ENCODE data around the gene SAA1.
"Not testable (repeated sequence)": the region's sequence is repeated elsewhere in the genome, so short reads cannot be mapped to it uniquely, and the experiment has no call there.

DNA sequence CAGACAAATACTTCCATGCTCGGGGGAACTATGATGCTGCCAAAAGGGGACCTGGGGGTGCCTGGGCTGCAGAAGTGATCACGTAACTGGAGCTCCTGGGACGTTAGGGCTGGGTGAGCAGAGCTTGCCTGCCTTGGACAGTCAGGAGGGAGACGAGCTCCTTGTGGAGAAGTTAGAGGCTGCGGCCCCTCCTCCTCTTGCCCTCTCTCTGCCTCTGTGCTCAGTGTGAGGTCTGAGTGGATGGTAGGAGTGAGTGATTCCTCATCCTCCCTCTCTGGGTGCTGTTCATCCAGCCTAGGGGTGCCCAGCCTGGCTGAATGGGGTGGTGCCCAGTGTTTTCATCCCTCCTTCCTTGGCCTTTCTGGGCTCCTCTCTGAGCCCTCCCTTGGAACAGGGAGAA, 3.2 kb downstream of the SAA1 start:
- TF ChIP-seq, protein P1, sequence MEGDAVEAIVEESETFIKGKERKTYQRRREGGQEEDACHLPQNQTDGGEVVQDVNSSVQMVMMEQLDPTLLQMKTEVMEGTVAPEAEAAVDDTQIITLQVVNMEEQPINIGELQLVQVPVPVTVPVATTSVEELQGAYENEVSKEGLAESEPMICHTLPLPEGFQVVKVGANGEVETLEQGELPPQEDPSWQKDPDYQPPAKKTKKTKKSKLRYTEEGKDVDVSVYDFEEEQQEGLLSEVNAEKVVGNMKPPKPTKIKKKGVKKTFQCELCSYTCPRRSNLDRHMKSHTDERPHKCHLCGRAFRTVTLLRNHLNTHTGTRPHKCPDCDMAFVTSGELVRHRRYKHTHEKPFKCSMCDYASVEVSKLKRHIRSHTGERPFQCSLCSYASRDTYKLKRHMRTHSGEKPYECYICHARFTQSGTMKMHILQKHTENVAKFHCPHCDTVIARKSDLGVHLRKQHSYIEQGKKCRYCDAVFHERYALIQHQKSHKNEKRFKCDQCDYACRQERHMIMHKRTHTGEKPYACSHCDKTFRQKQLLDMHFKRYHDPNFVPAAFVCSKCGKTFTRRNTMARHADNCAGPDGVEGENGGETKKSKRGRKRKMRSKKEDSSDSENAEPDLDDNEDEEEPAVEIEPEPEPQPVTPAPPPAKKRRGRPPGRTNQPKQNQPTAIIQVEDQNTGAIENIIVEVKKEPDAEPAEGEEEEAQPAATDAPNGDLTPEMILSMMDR (tag by site-specific recombination; IDR thresholded peaks at IDR 0.05) = not testable (repeated sequence)
- TF ChIP-seq ZNF747 (tag by site-specific recombination; IDR thresholded peaks at IDR 0.05); ZNF768 (tag by site-specific recombination; IDR thresholded peaks at IDR 0.05); ZNF311 (tag by site-specific recombination; IDR thresholded peaks at IDR 0.05; ENCODE audit: borderline replicate concordance); ZNF561 (tag by site-specific recombination; IDR thresholded peaks at IDR 0.05; ENCODE audit: borderline replicate concordance); BCL11A (tag by site-specific recombination; IDR thresholded peaks at IDR 0.05; ENCODE audit: low read depth); ZNF324 (tag by site-specific recombination; IDR thresholded peaks at IDR 0.05); ZBTB20 (tag by site-specific recombination; IDR thresholded peaks at IDR 0.05): not testable (repeated sequence)
- TF ChIP-seq, protein P2, sequence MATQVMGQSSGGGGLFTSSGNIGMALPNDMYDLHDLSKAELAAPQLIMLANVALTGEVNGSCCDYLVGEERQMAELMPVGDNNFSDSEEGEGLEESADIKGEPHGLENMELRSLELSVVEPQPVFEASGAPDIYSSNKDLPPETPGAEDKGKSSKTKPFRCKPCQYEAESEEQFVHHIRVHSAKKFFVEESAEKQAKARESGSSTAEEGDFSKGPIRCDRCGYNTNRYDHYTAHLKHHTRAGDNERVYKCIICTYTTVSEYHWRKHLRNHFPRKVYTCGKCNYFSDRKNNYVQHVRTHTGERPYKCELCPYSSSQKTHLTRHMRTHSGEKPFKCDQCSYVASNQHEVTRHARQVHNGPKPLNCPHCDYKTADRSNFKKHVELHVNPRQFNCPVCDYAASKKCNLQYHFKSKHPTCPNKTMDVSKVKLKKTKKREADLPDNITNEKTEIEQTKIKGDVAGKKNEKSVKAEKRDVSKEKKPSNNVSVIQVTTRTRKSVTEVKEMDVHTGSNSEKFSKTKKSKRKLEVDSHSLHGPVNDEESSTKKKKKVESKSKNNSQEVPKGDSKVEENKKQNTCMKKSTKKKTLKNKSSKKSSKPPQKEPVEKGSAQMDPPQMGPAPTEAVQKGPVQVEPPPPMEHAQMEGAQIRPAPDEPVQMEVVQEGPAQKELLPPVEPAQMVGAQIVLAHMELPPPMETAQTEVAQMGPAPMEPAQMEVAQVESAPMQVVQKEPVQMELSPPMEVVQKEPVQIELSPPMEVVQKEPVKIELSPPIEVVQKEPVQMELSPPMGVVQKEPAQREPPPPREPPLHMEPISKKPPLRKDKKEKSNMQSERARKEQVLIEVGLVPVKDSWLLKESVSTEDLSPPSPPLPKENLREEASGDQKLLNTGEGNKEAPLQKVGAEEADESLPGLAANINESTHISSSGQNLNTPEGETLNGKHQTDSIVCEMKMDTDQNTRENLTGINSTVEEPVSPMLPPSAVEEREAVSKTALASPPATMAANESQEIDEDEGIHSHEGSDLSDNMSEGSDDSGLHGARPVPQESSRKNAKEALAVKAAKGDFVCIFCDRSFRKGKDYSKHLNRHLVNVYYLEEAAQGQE (tag by site-specific recombination; IDR thresholded peaks at IDR 0.05) = not testable (repeated sequence)
